AG08395 (cell line): Measurements from ENCODE around the gene USP15.

Source experiments
- DNase-seq: peaks from one replicate; pipeline ENCODE4 v3.0.0; 2012; ENCODE audit warnings: mixed read lengths, low spot score

The USP15 gene

DNA sequence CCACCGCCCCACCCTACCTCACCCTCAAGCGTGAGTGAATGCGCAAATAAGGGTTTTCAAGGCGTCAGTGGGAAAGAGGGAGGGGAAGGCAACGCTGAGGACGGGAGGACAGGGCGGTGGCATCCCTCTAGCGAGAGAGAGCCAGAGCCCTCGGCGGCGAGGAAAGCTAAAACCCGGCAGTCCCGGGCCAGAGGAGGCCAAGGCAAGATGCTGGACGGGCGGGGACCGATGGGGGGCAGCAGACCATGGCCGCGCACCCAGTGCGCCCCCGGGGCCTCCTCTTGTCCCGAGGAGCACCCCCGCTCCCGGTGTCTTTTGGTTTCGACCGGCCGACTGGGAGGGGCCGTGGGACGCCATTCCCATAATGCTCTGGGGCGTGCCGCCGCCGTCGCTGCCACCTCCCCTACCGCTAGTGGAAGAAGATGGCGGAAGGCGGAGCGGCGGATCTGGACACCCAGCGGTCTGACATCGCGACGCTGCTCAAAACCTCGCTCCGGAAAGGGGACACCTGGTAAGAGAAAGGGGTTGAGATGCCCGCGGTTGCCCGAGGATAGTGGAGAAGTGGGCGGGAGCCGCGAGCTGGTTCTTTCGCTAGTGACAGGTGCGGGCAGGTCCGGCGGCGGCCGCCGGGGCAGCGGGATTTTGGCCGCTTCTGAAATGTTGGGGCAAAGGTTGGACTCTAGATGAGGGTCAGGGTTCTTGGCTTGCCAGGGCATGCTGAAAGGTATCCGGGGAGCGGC, at the start of gene USP15:
USP15 (plus strand) TSS at position 412 of the 740 bp plus-strand sequence; CDS start at position 423, 11 bp downstream.
- DNase-seq, result peak; percentile 96

GRCh38 chr12:62210422-62210821, 49.8 kb upstream of the USP15 start:
- peak; percentile 45 for DNase-seq

DNA sequence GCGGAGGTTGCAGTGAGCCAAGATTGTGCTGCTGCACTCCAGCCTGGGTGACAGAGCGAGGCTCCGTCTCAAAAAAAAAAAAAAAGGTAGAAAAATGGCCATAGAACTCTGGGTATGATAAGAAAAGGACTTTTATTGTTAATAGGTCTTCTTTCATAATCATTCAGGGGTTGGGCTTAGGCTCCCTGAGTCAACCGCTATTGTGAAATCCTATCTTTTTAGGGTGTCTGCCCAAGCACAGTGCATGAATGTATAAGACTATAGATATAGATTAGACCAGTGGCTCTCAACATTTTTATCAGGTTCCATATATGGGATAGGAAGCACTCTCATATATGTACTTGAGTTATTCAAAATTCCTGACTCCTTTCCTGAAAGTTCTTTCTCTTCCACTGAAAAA, 48.7 kb upstream of the USP15 start:
- DNase-seq, result no peak

DNA sequence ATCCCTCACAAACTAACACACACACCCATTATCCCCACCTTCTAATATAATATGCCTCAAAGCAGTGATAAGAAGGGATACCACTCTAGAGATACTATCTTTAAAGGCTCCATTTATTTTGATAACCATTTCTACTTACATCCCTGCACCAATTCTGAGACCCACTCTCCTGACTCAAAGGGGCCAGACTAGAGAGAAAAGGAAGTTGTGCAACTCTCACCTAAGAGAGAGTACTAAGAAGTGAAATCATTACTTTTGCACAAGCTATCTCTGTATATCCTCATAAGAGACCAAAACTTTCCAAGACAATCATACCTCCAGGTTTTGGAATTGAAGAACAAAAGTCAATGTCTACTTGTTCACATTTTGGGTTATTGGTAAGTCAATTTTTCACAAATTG, 45.4 kb upstream of the USP15 start:
- DNase-seq, result no peak

DNA sequence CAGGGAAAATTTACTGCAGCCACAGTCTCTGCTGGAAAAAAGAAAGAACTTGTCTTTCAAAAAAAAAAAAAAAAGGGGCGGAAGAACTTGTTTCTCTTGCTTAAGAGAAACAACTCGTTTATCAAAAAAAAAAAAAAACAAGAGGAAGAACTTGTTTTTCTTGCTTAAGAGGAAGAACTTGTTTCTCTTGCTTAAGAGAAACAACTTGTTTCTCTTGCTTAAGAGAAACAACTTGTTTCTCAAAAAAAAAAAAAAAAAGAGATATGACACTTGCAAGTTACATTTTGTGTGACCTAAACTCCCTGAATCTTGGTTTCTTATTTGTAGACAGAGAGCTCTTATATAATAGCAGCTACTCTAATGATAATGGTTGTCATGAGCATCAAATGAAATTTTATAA, 44.7 kb upstream of the USP15 start:
- DNase-seq, result no peak

GRCh38 chr12:62217466-62218194, 42.6 kb upstream of the USP15 start:
- no peak for DNase-seq

GRCh38 chr12:62221107-62221506, 39.1 kb upstream of the USP15 start:
- no peak for DNase-seq

DNA sequence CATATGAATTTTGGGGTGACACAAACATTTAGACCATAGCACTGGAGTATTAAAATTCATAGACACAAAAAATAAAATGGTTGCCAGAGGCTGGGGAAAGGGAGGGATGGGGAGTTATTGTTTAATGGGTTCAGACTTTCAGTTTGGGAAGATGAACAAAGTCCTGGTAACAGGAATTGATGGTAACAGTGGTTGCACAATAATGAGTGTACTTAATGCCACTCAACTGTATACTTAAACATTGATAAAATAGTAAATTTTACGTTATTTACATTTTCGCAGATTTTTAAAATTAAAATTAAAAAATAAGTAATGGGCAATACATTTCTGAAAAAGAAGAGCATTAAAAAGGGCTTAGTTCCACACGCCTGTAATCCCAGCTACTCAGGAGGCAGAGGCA, 35.6 kb upstream of the USP15 start:
- no peak for DNase-seq

- no peak for DNase-seq
Measured at GRCh38 chr12:62227091-62227490, 33.1 kb upstream of the USP15 start.

DNA sequence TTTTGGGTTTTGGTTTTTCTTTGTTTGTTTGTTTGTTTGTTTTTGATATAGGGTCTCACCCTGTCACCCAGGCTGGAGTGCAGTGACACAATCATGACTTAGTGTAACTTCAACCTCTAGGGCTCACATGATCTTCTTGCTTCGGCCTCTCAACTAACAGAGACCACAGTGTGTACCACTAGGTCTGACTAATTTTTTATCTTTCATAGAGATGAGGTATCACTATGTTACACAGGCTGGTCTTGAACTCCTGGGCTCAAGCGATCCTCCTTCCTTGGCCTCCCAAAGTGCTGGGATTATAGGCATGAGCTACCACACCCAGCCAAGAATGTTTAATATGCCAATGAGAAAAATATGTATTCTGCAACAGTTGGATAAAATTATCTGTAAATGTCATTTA, 29.6 kb upstream of the USP15 start:
- DNase-seq, result no peak

- no peak for DNase-seq
Measured at GRCh38 chr12:62232143-62232729, 28.0 kb upstream of the USP15 start.

DNA sequence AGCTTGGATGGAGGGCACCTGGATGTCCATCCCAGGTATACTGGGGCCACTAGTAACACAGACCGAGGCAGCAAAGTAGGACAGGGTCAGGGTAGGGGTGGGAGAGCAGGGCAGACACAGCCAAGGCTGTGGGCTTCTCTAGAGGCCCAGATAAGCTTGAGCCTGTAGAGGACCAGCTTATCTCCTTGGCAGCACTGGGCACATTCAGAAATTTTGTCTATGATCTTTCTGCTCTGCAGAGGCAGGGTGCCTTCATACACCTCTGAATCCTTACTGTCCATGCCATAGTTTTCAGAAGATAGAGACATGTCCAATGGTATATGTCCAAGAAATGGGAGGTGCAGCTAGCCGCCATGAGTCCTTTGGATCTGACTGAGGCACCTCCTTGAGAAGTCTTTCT, 26.4 kb upstream of the USP15 start:
- no peak for DNase-seq

DNA sequence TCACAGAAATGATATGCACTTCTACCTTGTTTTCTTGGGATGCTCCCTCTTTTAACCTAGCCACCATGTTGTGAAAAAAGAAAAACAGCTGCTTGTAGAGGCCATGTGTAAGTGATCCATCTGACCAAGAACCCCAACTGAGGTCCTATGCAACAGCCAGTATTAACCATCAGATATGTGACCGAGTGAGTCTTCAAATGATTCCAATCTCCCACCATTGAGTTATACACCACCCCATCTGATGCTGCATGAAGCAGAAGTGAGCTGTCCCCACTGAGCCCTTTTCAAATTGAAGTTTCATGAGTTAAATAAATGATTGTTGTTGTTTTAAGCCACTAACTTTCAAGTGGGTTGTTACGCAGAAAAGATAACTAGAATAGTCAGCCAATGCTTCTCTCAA, 20.6 kb upstream of the USP15 start:
- DNase-seq, result no peak

DNA sequence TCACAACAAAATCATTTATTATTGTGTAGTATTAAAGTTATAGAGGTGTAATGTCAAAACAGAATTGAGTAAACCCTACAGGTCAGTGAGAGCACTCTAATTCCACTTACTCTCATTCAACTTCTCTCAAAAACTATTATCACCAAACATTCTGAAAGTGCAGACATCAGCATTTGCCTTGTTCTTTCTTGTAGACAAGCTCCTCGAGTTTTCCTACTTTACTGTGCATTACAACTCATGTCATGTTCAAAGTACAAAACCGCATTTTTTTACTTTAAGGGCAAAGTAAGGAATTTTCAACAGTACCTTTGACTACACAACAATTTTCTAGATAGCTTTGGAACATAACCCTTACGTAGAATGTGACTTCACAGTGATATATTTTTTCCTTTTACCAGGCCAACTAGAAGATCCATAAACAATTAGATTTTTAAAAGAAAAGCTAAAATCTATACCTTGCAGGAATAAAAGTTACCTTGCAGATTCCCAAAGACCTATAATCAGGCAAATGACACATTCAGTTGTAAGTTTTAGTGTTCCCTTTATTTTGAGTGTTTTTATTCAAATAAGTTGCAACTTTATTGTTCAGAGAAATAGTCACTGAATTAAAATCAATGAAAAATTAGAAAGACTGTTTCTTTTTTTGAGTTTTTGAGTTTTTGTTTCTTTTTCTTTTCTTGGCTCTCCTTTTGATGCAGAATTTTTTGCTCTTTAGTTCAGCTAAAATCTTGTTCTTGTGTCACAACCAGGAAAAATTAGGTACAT, 12.7 kb upstream of the USP15 start:
- no peak for DNase-seq

DNA sequence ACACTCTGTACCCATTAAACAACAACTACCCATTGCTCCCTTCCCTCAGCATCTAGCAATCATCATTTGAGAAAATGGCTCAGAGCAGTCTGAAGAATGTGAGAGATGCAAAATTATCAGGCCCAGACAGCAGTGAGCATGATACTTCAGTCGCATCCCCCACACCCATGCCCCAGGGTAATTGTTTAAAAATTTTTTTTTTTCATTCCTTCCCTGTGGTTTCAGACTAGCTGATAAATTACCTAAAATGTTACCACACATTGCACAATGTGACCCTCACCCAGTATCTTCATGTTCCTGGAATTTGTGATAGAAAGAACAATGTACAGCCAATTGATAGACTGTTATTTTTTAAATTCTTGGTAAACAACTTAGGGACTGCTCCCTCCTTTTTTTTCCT, 11.3 kb upstream of the USP15 start:
- no peak for DNase-seq

GRCh38 chr12:62249419-62249818, 10.8 kb upstream of the USP15 start:
- DNase-seq, result no peak

GRCh38 chr12:62250671-62251608, 9.3 kb upstream of the USP15 start:
- peak; percentile 7 for DNase-seq

GRCh38 chr12:62251609-62251958, 8.6 kb upstream of the USP15 start:
- no peak for DNase-seq

GRCh38 chr12:62252576-62252975, 7.6 kb upstream of the USP15 start:
- no peak for DNase-seq

DNA sequence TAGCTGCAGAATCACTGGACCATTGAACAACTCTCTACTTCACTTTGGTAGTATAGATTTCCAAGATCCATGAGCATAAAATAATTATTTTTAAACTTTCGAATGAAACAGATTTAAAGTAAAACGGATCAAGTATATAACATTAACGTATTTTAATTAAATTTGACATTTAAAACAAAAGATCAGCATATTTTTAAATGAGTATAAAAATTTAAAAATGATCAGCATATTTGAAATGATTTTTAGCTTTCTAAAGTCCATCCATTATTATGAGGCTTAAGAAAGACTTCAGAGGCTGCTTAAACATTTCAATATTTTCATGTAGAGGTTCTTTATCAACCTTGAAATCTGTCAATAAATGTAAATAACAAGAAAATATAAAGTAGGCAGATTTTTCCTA, 5.2 kb upstream of the USP15 start:
- DNase-seq, result no peak

GRCh38 chr12:62256408-62257096, 3.7 kb upstream of the USP15 start:
- DNase-seq, result no peak
